GM13976 (cell line): ENCODE measurements around the gene CTDSP1.

ENCODE experiments used
- DNase-seq: peaks from one replicate; pipeline ENCODE4 v3.0.0; 2012; ENCODE audit warnings: low spot score
- in situ Hi-C: fragments of 300-500 bp; cut with MboI; formaldehyde crosslinking; loops from one replicate; pipeline ENCODE4 v1.12.0; 2022; ENCODE audit warnings: low sequenced_read_pairs, mixed read lengths, inconsistent platforms; ENCODE audit not compliant: unreplicated experiment
- TF ChIP-seq, protein P1 (sequence below): IDR thresholded peaks from 2 replicates; pipeline ENCODE4 v1.5.1; 2012; ENCODE audit warnings: borderline replicate concordance, mild to moderate bottlenecking; ENCODE audit not compliant: insufficient read depth; ENCODE audit errors: extremely low read depth, missing control alignments, control extremely low read depth

The CTDSP1 gene

GRCh38 chr2:218404351-218405085 is 4.8 kb downstream of the CTDSP1 start:
- no peak for DNase-seq
- in situ Hi-C loops, result loop anchor here (25.0 kb wide), 2 partner anchors 233 to 433 kb away; partner anchors contain the start of gene PRKAG3

DNA sequence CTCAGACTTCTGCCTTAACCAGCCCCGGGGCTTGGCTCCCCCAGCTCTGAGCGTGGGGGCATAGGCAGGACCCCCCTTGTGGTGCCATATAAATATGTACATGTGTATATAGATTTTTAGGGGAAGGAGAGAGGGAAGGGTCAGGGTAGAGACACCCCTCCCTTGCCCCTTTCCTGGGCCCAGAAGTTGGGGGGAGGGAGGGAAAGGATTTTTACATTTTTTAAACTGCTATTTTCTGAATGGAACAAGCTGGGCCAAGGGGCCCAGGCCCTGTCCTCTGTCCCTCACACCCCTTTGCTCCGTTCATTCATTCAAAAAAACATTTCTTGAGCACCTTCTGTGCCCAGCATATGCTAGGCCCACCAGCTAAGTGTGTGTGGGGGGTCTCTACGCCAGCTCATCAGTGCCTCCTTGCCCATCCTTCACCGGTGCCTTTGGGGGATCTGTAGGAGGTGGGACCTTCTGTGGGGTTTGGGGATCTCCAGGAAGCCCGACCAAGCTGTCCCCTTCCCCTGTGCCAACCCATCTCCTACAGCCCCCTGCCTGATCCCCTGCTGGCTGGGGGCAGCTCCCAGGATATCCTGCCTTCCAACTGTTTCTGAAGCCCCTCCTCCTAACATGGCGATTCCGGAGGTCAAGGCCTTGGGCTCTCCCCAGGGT is 5.5 kb downstream of the CTDSP1 start:
- in situ Hi-C loops, result loop anchor here (25.0 kb wide), 2 partner anchors 232 to 432 kb away; partner anchors contain the start of gene PRKAG3
- no peak for DNase-seq
- TF ChIP-seq, protein P1, sequence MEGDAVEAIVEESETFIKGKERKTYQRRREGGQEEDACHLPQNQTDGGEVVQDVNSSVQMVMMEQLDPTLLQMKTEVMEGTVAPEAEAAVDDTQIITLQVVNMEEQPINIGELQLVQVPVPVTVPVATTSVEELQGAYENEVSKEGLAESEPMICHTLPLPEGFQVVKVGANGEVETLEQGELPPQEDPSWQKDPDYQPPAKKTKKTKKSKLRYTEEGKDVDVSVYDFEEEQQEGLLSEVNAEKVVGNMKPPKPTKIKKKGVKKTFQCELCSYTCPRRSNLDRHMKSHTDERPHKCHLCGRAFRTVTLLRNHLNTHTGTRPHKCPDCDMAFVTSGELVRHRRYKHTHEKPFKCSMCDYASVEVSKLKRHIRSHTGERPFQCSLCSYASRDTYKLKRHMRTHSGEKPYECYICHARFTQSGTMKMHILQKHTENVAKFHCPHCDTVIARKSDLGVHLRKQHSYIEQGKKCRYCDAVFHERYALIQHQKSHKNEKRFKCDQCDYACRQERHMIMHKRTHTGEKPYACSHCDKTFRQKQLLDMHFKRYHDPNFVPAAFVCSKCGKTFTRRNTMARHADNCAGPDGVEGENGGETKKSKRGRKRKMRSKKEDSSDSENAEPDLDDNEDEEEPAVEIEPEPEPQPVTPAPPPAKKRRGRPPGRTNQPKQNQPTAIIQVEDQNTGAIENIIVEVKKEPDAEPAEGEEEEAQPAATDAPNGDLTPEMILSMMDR, result no peak

More at GRCh38 chr2:218404351-218405085, 4.8 kb downstream of the CTDSP1 start:
- TF ChIP-seq, protein P1, result no peak

- TF ChIP-seq, protein P1, result no peak
- DNase-seq, result no peak
- in situ Hi-C loops, result loop anchor here (25.0 kb wide), 2 partner anchors 232 to 432 kb away; partner anchors contain the start of gene PRKAG3
Observed at GRCh38 chr2:218405746-218406208, 6.1 kb downstream of the CTDSP1 start.

- TF ChIP-seq, protein P1, result peak; percentile 97
- in situ Hi-C loops, result loop anchor here (25.0 kb wide), 2 partner anchors 231 to 431 kb away; partner anchors contain the start of gene PRKAG3
- DNase-seq, result peak; percentile 94
Observed at GRCh38 chr2:218406209-218406948, 6.7 kb downstream of the CTDSP1 start.

DNA sequence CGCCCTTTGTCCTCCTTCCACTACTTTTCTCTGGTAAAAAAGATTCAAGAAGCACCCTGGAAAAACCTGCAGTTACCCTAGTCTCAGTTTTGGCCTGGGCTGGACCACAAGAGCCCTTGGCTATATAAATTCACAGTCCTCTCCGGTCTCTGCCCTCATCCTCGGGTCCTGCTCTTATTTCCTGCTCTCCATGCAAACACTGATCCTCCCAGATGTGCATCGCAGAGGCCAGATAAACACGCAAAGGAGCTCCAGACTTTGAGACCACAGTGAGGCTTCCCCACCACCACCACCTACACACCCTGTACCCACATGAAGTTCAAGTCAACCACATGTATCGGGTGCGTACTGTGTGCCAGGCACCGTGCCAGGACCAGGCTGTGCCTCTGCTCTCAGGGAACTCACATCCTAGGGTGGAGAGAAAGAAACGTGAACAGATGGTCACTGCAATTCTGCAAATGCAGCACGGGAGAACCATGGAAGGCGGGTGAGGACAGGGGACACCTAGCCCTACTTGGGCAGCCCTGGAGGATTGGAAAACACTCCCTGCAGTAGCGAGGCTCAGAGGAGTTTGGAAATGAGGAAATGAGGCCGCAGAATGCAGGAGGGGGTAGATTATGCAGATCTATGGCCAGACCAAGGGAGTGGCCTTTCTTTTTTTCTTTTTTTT is 7.4 kb downstream of the CTDSP1 start:
- TF ChIP-seq, protein P1, result no peak
- no peak for DNase-seq
- in situ Hi-C loops, result loop anchor here (25.0 kb wide), 2 partner anchors 230 to 430 kb away; partner anchors contain the start of gene PRKAG3

GRCh38 chr2:218407717-218408116 is 8.0 kb downstream of the CTDSP1 start:
- in situ Hi-C loops, result loop anchor here (25.0 kb wide), 2 partner anchors 230 to 430 kb away; partner anchors contain the start of gene PRKAG3

More at GRCh38 chr2:218407717-218408116, 8.0 kb downstream of the CTDSP1 start:
- TF ChIP-seq, protein P1, result no peak
- no peak for DNase-seq
